Skeletal muscle cell (primary cell): ENCODE results near the gene OR56A1.
"Not testable (repeated sequence)": the region's sequence is repeated elsewhere in the genome, so short reads cannot be mapped to it uniquely, and the experiment has no call there.

Experiments used
- DNase-seq: peaks from one replicate; pipeline ENCODE4 v3.0.0-alpha.2; 2010; ENCODE audit warnings: low read depth
- H3K4me3 ChIP-seq: 2 replicates; pipeline ENCODE4 v1.5.1; 2011; ENCODE audit warnings: low read depth, mild to moderate bottlenecking, control low read depth, low read length, moderate library complexity

The OR56A1 gene, protein sequence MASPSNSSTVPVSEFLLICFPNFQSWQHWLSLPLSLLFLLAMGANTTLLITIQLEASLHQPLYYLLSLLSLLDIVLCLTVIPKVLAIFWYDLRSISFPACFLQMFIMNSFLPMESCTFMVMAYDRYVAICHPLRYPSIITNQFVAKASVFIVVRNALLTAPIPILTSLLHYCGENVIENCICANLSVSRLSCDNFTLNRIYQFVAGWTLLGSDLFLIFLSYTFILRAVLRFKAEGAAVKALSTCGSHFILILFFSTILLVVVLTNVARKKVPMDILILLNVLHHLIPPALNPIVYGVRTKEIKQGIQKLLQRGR

DNA sequence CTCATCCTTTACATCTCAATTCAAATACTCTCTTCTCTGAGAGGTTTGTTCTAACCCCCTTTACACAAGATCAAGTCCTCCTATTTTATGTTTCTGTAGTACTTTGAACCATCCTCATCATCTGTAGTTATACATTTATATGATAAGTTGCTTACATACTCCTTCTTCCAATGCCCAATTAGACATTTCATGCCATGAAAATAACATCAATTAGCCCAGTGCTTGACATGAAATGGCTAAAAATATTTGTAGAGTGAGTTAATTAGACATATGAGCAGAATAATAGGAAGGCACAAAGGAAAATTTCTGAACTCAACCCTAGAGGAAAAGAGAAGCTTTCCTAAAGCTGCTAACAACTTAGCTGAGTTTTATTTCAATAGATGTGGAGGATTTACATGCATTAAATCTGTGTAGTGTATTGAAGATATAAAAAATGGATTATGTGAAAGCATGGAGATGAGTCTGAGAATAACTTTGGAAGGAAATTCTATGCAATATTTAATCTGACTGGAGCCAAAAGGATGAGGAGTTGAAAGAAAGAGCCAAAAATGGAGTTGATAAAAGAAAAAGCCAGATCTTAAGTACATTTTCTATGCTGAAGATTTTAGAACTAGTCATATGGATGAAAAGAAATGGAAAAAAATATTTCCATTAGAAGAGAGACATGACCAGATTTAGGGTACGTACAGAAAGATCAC is at the start of gene OR56A1:
Gene OR56A1, minus strand, starts transcription at position 51 of the 698 bp plus-strand sequence. CDS start 3,066 bp downstream, outside the sequence.
- no peak for DNase-seq
- no peak within 1 kb of the TSS for H3K4me3 ChIP-seq

GRCh38 chr11:6079463-6079862 is 48.9 kb upstream of the OR56A1 start:
- no peak overlapping the region for H3K4me3 ChIP-seq
- no peak for DNase-seq

DNA sequence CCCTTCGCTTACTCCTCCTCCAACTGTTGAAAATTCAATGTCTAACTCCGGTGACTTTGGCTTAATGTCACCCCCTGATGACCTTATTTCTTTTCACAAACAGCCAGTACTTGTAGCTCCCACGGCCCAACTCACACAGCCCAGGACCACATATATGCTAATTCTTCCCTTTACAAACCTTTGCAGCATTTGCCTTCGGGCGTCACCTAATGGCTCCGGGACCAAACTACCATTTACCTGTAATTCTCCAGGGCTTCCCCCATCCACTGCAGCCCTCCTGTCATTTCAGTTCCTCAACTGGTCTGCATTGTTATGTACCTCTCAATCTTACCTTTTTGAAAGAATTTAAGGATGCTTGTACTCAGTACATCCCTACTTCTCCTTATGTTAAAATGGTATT is 47.2 kb upstream of the OR56A1 start:
- H3K4me3 ChIP-seq: no peak overlapping the region

DNA sequence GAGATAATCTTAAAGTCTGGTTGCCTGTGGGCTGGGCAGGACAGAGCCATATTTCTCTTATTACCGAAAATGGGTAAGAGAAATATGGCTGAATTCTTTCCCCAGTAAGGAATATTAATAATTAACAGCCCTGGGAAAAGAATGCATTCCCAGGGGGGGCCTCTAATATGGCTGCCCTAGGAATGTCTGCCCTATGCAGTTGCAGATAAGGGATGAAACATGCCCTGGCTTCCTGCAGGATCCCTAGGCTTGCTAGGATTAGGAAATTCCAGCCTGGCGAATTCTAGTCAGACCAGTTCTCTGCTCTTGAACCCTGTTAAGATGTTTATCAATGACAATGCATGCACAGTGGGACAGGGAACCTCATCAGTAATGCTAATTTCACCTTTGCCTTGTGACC is 45.9 kb upstream of the OR56A1 start:
- DNase-seq, H3K4me3 ChIP-seq: not testable (repeated sequence)

More for the DNA sequence above, 47.2 kb upstream of the OR56A1 start:
- no peak for DNase-seq

- no peak for DNase-seq
- H3K4me3 ChIP-seq: no peak overlapping the region
Observed at GRCh38 chr11:6067502-6067901, 36.9 kb upstream of the OR56A1 start.

DNA sequence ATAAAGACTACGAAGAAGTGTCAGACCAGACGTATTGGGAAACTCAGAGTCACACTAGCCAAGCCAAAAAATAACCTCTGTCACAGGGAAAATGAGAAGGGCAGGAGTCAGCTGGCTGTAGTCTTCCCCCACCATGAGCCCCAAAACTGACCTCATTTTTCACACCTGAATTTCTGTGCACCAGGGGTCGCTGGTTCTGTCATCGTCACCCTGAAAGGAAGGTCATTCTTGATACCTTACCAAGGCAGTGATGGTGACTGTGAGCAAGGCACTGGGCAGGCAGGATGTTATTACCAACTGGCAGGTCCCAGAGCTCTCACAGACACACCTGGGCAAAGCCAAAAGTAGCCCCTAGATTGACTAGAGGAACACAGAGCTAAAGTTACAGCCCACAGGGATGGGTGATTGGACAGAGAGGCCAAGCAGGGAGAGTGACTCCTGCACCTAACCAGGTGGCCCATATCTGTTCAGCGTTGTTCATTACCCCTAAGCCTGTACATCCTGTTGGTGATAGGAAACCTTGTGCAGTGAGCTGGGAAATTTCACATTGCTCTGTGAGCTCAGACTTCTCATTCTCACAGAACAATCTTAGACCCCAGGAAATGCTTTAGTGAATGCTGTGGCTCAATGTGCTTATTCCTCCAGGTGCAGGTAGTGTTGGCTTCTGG is 32.3 kb upstream of the OR56A1 start:
- H3K4me3 ChIP-seq: no peak overlapping the region
- DNase-seq: no peak

- DNase-seq: no peak
- no peak overlapping the region for H3K4me3 ChIP-seq
Observed at GRCh38 chr11:6061475-6061874, 30.9 kb upstream of the OR56A1 start.

DNA sequence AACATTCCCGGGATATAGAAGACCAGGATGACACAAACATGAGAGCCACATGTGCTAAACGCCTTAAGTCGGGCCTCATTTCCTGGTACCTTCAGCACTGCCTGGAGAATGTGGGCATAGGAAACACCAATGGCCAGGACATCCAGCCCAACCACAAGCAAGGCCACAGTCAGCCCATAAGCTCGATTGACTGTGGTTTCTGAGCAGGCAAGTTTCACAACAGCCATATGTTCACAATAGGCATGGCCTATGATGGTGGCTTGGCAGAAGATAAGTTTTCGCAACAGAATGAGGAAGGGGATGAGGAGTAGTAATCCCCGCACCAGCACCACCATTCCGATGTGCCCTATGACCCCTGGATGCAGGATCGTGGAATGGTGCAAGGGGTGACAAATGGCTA is 26.9 kb upstream of the OR56A1 start:
- H3K4me3 ChIP-seq: no peak overlapping the region
- no peak for DNase-seq

DNA sequence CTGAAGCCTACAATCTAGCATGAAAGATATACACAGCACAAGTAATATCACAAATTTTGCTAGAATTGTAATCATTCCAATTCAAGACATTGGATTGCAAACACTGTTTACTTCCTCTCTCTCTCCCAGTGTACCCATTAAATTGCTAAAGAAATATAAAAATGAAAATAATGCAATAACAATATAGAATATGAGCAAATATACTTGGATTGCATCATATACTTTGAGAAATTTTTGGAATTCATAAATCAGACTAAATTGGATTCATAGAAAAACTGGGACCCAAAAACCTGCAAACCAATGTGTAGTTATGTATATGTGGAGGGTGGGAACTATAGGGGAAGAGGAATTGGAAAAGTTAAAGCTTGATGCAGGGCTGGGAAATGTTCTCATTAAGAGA is 25.0 kb upstream of the OR56A1 start:
- DNase-seq: no peak
- no peak overlapping the region for H3K4me3 ChIP-seq

- no peak overlapping the region for H3K4me3 ChIP-seq
- no peak for DNase-seq
Observed at GRCh38 chr11:6052374-6052773, 21.8 kb upstream of the OR56A1 start.

DNA sequence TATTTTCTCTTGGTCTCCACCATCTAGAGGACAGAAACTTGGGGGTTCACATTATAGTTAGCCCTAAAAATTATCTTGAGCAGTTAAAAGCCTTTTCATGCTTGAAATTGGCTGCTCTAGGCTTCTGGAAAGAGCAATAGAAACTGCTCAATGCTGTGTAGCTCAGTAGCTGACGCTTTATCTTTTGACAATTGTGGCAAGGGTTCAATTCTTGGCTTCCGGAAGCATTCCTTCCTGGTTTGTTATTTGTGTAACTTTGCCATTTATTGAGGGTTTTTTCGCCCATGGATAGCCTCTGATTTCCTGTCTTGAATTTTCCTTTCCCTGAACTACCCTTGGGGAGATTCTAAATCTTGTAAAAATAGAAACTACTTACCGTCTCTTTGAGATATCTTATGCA is 10.3 kb upstream of the OR56A1 start:
- no peak overlapping the region for H3K4me3 ChIP-seq
- no peak for DNase-seq

DNA sequence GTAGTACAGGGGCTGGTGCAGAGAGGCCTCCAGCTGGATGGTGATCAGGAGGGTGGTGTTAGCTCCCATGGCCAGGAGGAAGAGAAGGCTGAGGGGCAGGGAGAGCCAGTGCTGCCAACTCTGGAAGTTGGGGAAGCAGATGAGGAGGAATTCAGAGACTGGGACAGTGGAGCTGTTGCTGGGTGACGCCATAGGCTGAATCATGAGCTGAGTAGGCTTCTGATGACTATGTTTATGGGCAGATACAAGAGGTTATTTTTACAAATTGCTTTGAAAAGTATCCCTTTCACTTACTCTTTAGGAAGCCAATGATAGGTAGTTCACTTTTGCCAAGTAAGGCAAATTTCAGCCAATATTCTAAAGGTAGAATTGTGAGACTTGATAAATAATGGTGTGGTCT is 3.1 kb downstream of the OR56A1 start:
- H3K4me3 ChIP-seq: no peak overlapping the region
- DNase-seq: no peak

DNA sequence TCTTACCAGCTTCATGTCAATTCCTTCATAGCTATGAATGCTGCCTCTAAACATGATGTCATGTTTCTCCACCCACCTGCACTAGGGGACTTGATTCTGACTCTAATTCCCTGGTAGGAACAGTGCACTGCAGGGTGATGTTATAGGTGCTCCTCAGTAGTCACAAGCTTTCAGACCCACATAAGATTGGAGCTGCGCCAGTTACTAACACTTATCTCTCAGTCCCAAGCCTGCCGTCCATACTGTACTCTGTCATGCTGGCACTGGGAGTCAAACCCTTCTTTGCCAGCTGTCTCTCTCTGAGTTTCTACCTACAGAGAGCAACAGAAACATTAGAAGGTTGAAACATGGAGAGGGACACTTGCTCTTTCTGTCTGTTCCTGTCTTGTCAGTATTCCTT is 5.5 kb downstream of the OR56A1 start:
- H3K4me3 ChIP-seq: no peak overlapping the region
- no peak for DNase-seq

- H3K4me3 ChIP-seq: no peak overlapping the region
- DNase-seq: peak; percentile 4
Observed at GRCh38 chr11:6022956-6023355, 7.6 kb downstream of the OR56A1 start.

DNA sequence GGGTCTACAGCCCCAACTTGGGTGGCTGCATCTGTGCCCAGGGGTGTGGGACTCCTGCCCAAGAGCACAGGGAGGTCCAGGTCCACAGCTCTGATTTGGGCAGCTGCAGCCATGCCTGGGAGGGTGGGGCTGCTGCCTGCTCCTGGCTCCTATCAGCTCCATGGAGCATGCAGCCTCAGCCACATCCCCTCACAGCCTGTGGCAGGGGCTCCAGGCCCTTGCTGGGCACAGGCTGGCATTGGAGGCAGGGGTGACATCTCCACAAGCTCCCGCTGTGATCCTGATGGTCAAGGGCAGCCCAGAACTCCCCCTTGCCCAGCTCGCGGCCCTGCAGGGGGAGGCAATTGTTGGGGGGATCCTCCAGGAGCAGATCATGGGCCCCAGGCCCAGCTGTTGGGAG is 17.5 kb downstream of the OR56A1 start:
- DNase-seq: no peak
- no peak overlapping the region for H3K4me3 ChIP-seq

- H3K4me3 ChIP-seq: no peak overlapping the region
- DNase-seq: no peak
Observed at GRCh38 chr11:6012035-6012668, 18.4 kb downstream of the OR56A1 start.

DNA sequence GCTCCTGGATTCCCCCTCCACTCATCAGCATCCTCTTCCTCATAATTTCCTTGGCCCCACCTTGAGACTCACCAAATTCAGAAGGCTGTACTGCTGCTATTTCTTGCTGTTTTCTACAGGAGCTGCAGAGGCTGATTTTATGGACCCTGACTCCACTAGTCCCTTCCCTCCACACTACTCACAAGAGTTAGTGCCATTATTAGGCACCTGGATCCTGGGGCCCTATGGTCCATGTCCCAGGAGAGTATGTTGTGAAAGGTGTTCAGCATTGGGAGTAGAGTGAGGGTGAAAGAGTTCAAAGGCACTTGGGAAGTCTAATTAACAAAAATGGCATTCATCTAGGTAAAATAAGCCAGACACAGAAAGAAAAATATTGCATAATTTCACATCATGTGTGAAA is 23.7 kb downstream of the OR56A1 start, which contains the start of gene OR56A4:
Gene OR56A4, minus strand, starts transcription at position 101 of the 400 bp plus-strand sequence. CDS start 3,954 bp downstream, outside the sequence.
- no peak for DNase-seq
- no peak within 1 kb of the TSS for H3K4me3 ChIP-seq

DNA sequence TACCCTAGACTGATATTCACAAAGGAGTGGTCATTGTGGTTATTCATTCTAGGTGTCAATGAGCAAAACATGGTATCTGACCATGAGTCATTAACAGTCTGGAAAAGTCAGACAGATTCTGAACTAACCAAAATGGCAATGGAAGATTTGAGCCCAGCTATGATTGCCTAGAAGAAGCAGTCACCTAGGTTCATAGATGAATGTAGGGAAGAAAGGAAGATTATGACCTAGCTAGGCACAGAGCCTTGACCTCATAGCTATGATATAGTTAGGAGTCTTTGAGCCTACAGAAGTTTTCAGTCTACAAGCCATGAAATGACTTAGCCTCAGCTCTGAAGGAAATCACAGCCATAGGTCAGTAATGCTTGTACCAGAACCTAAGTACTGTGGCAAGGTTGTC is 24.2 kb downstream of the OR56A1 start:
- H3K4me3 ChIP-seq: no peak overlapping the region
- no peak for DNase-seq

DNA sequence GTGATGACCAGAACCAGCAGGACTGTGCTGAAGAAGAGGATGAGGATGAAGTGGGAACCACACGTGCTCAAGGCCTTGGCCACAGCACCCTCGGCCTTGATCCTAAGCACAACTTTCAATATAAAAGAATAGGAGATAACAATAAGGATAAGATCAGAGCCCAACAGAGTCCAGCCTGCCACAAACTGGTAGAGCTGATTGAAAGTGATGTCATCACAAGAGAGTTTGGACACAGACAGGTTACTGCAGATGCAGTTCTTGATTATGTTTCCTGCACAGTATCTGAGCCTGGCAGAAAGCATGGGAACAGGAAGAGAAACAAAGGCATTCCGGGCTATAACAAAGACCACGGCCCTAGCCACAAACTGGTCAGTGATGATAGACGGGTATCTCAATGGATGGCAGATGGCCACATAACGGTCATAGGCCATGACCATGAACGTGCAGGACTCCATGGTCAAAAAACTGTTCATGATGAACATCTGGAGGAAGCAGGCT is 28.3 kb downstream of the OR56A1 start:
- DNase-seq: no peak
- H3K4me3 ChIP-seq: no peak overlapping the region

GRCh38 chr11:5994791-5995190 is 35.8 kb downstream of the OR56A1 start:
- no peak overlapping the region for H3K4me3 ChIP-seq
- DNase-seq: no peak
